GM19372 (cell line): ENCODE data around the gene RB1.
"Not testable (repeated sequence)": the region's sequence is repeated elsewhere in the genome, so short reads cannot be mapped to it uniquely, and the experiment has no call there.

Source experiments
- ATAC-seq: cut with Tn5 transposase; IDR thresholded peaks from one replicate; pipeline ENCODE4 v1.9.1; 2021; ENCODE audit warnings: mild to moderate bottlenecking, low read depth, moderate library complexity; ENCODE audit not compliant: unreplicated experiment

The RB1 gene

DNA sequence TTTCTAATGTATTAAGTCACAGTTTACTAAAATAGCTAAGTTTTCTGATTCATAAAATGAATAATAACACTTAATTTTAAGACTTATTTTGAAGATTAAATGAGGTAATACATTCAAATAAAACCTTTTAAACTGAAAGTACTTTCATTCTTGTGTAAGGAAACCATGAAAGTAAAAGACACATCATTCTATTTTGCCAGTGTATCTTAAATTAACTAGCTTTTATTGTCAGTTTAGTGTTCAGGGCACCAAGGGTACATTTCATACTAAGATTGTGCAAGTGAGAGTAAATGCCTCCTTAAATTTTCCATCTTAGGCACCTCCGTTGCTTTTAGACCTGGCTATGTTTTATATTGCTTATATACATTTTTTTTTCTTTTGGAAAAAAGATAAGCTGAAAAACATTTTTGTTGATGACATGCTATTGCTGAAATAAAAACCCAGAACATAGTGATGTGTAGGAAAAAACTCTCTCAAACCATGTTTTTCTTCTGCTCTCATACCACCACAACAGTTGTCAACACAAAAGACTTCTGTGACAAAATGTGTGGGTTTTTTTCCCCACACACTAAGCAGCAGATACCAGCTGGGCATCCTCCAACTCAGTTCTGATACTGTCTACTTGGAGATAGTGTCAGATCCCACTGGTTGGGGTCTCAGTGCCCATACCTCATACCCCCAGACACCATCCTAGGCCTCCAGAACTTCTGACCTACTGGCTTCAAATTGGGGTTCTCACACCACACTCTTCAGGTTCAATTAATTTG, 140.1 kb downstream of the RB1 start:
- no peak for ATAC-seq

DNA sequence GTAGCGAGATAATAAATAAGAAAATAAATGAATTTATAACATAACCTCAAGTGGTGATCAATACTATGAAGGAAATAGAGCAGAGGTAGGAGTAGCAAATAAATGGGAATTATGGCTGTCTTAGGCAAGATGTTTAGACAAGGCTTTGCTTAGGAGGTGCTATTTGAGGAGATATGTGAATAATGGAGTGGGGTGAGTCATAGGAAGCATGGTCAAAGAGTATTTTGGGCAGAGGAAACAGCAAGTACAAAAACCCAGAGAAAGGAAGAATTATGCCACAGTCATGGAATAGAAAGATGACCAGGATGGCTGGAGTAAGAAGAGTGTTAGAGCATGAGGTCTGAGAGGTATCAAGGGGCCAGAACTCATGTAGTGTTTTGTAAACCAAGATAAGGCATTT, 142.9 kb downstream of the RB1 start:
- no peak for ATAC-seq

GRCh38 chr13:48448285-48448958, 144.9 kb downstream of the RB1 start:
- ATAC-seq: no peak

- no peak for ATAC-seq
Measured at GRCh38 chr13:48448959-48449614, 145.5 kb downstream of the RB1 start.

GRCh38 chr13:48449656-48450055, 146.1 kb downstream of the RB1 start:
- no peak for ATAC-seq

DNA sequence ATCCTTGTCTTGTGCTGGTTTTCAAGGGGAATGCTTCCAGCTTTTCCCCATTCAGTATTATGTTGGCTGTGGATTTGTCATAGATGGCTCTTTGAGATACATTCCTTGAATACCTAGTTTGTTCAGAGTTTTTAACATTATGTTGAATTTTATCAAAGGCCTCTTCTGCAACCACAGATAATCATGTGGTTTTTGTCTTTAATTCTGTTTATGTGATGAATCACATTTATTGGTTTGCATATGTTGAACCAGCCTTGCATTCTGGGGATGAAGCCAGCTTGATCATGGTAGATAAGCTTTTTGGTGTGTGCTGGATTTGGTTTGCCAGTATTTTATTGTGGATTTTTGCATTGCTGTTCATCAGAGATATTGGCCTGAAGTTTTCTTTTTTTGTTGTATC, 147.6 kb downstream of the RB1 start:
- ATAC-seq: not testable (repeated sequence)

DNA sequence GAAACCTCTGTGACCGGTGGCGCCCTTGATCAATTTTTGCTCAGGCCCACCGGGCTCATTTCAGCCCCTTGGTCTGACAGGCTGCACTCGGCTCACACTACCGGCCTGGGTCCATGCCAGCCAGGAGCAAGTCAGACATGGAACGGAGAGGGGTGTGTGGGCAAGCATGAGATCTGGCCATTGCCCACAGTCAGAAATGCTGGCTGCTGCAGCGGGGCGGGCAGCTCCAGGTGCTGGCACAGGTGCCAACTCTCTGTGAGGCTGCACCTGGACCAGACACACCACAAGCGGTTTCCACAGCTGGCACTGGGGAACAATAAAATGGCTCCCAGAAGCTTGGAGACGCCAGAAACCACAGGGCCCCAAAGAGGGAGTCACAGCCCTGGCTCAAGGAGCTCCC, 153.0 kb downstream of the RB1 start:
- ATAC-seq: no peak

- no peak for ATAC-seq
Measured at GRCh38 chr13:48457578-48458242, 154.2 kb downstream of the RB1 start.

- no peak for ATAC-seq
Measured at GRCh38 chr13:48475230-48475629, 171.7 kb downstream of the RB1 start.

GRCh38 chr13:48476215-48476614, 172.7 kb downstream of the RB1 start:
- no peak for ATAC-seq

GRCh38 chr13:48476686-48477085, 173.1 kb downstream of the RB1 start:
- no peak for ATAC-seq

DNA sequence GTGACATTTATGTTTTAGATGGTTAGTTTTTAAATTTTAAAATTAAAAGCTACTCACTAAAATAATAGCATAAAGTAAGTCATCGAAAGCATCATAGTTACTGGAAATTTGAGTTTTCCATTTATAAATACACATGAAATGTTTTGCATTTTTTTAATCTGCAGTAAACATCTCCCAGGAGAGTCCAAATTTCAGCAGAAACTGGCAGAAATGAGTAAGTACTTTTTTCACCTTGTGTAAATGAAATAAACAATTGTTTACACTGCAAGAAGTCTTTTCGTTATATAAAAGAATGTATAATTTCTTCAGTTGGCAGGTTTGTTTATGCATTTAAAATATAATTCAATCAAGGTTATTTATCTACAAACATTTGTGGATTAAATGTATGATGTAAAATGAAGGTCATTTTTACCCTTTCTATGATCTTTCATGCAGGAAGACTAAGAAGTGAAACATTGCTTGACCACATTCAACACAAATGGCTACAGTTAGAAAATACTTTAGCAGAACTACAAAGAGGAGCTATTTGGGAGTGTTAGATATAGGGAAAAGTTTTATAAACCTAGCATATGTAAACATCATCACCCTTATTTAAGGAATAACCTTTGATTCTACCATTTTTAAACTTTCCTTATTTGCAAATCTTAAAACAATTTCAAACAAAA, 173.8 kb downstream of the RB1 start:
- no peak for ATAC-seq

DNA sequence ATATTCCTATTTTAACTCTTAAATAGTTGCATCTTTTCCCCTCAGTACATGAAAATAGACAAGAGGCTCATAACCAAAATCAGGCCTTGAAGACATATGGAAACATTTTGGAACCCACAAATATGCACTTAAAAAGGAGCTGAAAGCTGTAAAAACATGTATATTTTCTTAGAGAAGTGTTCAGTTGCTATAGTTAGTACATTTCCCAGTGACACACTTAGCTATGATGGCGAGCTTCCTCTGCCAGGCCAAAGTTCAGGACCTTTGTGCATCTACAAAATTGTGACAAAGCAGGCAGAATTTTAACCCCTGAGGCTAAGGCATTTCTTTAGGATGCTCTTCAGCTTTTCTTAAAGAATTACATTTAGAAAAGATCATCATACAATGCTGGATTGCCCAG, 174.8 kb downstream of the RB1 start:
- no peak for ATAC-seq

GRCh38 chr13:48483575-48483974, 180.0 kb downstream of the RB1 start:
- ATAC-seq: no peak

DNA sequence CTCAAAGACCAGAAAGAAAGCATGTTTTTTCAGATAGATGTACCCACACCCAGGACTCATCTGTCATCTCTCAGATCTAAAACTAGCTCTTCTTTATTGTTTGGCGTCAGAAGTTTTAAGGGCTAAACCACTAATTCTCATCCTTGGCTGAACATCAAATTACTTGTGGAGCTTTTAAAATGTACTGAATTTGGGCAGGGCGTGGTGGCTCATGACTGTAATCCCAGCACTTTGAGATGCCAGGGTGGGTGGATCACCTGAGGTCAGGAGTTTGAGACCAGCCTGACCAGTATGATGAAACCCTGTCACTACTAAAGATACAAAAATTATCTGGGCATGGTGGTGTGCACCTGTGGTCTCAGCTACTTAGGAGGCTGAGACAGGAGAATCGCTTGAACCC, 181.9 kb downstream of the RB1 start:
- ATAC-seq: no peak

DNA sequence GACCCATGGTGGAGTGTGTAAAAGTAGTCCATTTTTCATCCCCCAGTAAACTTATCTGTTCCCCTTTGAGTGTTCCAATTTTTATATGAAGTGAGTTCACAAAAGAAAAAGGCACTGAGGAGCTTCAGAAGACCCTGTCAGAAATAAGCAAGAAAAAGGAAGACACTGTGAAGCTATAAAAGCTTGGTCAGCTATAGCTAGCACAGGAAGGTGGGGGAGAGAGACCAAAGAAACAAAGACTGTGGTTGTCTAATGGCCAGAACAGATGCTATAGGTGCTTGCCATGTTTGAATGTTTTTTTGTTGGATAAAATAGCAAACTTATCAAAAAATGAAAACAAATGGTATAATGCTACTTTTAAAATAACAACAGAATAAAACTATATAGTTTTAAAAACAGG, 182.8 kb downstream of the RB1 start:
- ATAC-seq: no peak

GRCh38 chr13:48486836-48487235, 183.3 kb downstream of the RB1 start:
- ATAC-seq: no peak

GRCh38 chr13:48487968-48488367, 184.4 kb downstream of the RB1 start:
- no peak for ATAC-seq

DNA sequence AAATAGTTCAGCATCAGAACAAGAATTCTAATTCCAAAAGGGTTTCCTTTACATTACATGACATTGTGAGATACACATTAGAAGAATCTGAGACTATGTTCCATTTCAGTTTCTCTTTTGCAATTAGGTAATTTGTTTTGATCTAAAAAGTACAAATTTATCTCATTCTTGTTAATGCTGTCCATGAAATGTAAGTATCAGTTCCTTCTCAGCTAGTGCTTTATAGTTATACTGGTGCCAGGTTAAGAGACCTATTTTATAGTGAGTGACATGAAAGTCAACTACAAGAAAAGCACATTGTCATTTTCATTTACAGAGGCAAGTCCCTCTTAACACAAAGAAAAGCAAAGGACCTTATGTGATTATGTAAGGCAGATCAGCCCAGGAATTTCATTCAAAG, 185.4 kb downstream of the RB1 start:
- ATAC-seq: no peak

- ATAC-seq: no peak
Measured at GRCh38 chr13:48489666-48490065, 186.1 kb downstream of the RB1 start.

DNA sequence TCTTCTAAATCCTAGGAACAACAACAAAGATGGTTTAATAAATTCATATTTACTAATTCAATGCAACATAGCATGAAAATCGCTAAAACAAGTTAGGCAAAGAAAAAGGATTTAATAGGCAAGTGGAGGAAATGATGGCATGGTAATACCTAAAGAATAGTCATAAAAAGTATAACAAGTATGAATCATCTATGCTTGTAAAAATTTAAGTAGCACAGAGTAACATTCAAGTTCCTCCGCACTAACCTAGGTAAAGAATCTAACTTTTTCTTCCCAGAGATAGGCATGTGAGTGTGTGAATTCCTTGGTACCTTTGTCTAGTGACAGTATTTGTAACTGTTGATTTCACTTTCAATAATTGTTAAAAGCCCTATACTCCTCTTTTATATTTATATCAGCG, 186.7 kb downstream of the RB1 start:
- no peak for ATAC-seq
